ENCODE results near the gene SEMA5A.

- TF ChIP-seq CTCF (IDR thresholded peaks at IDR 0.05) (no peak), ELF1 (IDR thresholded peaks at IDR 0.05) (no peak), FOXJ3 (CRISPR knock-in tag; IDR thresholded peaks at IDR 0.05) (no peak), TAF1 (IDR thresholded peaks at IDR 0.05; ENCODE audit: borderline replicate concordance, low read depth, low read length) (no peak), REST (IDR thresholded peaks at IDR 0.05; ENCODE audit: low read depth, low read length) (no peak), MAX (IDR thresholded peaks at IDR 0.05; ENCODE audit: low read depth) (peak; percentile 55; the same call in 1 of the 2 replicates), USF1 (IDR thresholded peaks at IDR 0.05; ENCODE audit: borderline replicate concordance, low read depth) (peak; percentile 29; the same call in 1 of the 2 replicates), JUND (IDR thresholded peaks at IDR 0.05) (no peak), EZH2phosphoT487 (IDR thresholded peaks at IDR 0.05; ENCODE audit: borderline replicate concordance, low read depth) (no peak), POLR2AphosphoS5 (IDR thresholded peaks at IDR 0.05; ENCODE audit: low read depth, low read length) (no peak), RFX5 (IDR thresholded peaks at IDR 0.05; ENCODE audit: low read length) (no peak)
Observed at GRCh38 chr5:9437741-9438240, 108.1 kb downstream of the SEMA5A start.
